ENCODE results near the gene TPCN2. TPM values are rescaled to one million over a fixed set of nuclear protein-coding genes. Genes with fewer than 3 reads are reported as not detected.
"Not testable (repeated sequence)": the region's sequence is repeated elsewhere in the genome, so short reads cannot be mapped to it uniquely, and the experiment has no call there.

Gene TPCN2
- 10 to 100 TPM; 18.7 to 34.5 (median 24.7) TPM for total RNA-seq

DNA sequence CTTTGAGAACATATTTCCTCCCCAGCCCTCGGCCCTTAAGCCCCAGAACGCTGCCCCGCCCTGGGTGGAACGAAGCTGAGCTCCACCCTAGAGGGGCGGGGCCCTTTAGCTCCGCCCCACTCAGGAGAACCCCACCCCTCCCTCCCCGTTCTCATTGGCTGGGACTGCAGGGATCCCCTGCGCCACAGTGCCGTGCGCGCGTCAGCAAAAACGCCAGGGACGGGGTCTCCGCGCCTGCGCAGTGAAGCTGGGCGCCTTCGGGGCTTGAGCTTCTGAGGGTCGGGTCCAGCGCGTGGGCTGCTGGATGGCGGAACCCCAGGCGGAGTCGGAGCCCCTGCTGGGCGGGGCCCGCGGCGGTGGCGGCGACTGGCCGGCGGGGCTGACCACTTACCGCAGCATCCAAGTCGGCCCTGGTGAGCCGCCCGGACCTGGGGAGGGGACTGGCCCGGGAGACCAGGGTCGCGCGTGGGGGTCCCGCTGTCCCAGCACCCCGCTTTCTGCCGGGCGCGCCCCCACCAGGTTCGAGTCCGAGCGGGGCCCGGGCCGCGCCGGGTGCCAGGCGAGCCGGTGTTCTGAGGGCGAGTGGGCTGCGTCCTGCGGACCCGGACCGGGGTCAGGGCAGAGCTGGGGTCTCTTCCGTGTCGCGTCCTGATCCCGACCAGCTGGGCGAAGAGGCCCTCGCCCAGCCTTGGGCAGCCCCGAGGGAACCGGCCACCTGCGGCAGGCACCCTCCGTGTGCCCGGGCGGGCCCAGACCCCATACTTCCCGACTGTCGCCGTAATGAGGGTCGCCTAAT, at the start of gene TPCN2:
TPCN2 (plus strand) TSS at position 239 of the 796 bp plus-strand sequence; CDS start at position 305, 66 bp downstream.
- WGBS = 2% methylated on average over 11 of the region's 76 CpGs
- Histone ChIP-seq H3K27ac (replicated peaks in 1 of 4) (peak within 1 kb of the TSS; percentile 98 to 100 (median 98)), H3K27me3 (no peaks in the 10 kb centered on the region), H3K4me1 (peaks cover 49 to 64% (median 61%) of the 10 kb centered on the region in 4 donors), H3K36me3 (peaks cover 0 to 4% (median under 1%) of the 10 kb centered on the region in 4 donors), H3K4me3 (peak within 1 kb of the TSS; percentile 82 to 99 (median 88)), H3K9me3 (no peaks in the 10 kb centered on the region)
- peak; percentile 97 for DNase-seq (ENCODE audit: extremely low spot score)
- intact Hi-C loops (cut with DNase I) = loop anchor here (2.0 kb wide), 1 partner anchor 36 kb away; the partner anchor contains the start of gene MRGPRF
- no peak for TF ChIP-seq EP300 (IDR thresholded peaks at IDR 0.05)
- peak; percentile 79 for TF ChIP-seq POLR2A (IDR thresholded peaks at IDR 0.05; ENCODE audit: low read depth)
- TF ChIP-seq, protein P1, sequence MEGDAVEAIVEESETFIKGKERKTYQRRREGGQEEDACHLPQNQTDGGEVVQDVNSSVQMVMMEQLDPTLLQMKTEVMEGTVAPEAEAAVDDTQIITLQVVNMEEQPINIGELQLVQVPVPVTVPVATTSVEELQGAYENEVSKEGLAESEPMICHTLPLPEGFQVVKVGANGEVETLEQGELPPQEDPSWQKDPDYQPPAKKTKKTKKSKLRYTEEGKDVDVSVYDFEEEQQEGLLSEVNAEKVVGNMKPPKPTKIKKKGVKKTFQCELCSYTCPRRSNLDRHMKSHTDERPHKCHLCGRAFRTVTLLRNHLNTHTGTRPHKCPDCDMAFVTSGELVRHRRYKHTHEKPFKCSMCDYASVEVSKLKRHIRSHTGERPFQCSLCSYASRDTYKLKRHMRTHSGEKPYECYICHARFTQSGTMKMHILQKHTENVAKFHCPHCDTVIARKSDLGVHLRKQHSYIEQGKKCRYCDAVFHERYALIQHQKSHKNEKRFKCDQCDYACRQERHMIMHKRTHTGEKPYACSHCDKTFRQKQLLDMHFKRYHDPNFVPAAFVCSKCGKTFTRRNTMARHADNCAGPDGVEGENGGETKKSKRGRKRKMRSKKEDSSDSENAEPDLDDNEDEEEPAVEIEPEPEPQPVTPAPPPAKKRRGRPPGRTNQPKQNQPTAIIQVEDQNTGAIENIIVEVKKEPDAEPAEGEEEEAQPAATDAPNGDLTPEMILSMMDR (IDR thresholded peaks at IDR 0.05) = no peak
- peak; percentile 99 for TF ChIP-seq POLR2AphosphoS5 (IDR thresholded peaks at IDR 0.05)

DNA sequence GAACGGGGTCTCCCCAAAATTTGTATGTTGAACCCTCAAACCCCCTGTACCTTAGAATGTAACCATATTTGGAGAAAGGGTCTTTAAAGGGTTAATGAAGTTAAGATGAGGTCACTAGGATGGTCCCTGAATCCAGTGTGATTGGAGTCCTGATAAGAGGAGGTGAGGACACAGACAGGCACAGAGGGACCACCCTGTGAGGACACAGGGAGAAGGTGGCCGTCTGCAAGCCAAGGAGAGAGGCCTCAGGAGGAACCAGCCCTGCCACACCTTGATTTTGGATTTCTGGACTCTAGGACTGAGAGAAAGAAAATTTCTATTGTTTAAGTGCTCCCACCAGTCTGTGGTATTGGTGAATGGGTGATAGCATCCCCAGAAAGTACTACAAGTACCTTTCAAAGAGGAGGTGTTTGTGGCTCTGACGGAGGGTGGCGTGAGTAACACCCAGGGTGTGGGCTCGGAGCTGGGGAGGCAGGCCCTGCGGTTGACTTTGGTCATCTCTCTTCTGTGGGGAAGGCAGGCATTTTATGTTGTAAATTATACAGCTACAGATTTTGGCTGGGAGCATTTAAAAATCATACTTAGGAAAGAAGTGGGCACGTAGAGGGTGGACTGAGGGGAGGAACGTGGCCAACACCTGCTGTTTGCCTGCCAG, 49.5 kb upstream of the TPCN2 start:
- peaks cover 38 to 71% (median 69%) of the 10 kb centered on the region in 4 donors for H3K4me1 ChIP-seq
- no peaks in the 10 kb centered on the region for H3K27me3 ChIP-seq
- intact Hi-C loops (cut with DNase I) = loop anchor here (5.0 kb wide), 1 partner anchor 37 kb away; no protein-coding TSS in a partner anchor
- WGBS = 70% methylated on average over 8 of the region's 8 CpGs
- TF ChIP-seq, protein P1 (IDR thresholded peaks at IDR 0.05) = no peak
- peak in 1 of 2 donors; percentile 41 for TF ChIP-seq POLR2AphosphoS5 (IDR thresholded peaks at IDR 0.05)
- no peak for DNase-seq (ENCODE audit: extremely low spot score)
- H3K36me3 ChIP-seq = peaks cover 0 to 14% (median 10%) of the 10 kb centered on the region in 4 donors
- no peak overlapping the region for H3K4me3 ChIP-seq
- H3K9me3 ChIP-seq = no peaks in the 10 kb centered on the region
- peak overlapping the region; percentile 95 to 99 (median 97) for H3K27ac ChIP-seq (replicated peaks in 1 of 4)

DNA sequence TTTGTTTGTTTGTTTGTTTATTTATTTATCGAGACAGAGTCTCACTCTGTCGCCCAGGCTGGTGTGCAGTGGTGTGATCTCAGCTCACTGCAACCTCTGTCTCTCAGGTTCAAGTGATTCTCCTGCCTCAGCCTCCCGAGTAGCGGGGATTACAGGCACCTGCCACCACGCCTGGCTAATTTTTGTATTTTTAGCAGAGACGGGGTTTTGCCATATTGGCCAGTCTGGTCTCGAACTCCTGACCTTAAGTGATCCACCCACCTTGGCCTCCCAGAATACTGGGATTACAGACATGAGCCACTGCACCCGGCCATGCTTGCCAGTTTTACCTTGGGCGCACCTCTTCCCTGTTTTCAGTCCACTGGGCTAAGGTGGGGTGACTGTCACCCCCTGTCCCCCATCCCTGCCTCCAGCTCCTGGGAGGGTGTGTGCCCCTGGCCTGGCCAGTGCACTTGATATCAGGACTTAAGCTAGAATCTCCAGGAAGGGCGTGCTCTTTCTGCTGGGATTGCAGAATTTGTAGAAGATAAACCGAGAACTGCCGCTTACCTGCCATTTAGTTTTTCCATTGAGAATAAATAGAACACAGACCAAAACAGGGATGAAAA, 48.9 kb upstream of the TPCN2 start:
- not testable (repeated sequence) for H3K4me3 ChIP-seq; H3K27me3 ChIP-seq; DNase-seq (ENCODE audit: extremely low spot score); H3K9me3 ChIP-seq
- WGBS = 80% methylated on average over 12 of the region's 12 CpGs
- H3K36me3 ChIP-seq = peaks cover 0 to 20% (median 14%) of the 10 kb centered on the region in 4 donors
- peak overlapping the region; percentile 95 to 99 (median 97) for H3K27ac ChIP-seq (replicated peaks in 1 of 4)
- intact Hi-C loops (cut with DNase I) = loop anchor here (5.0 kb wide), 2 partner anchors 38 to 53 kb away; no protein-coding TSS in a partner anchor
- peaks cover 41 to 77% (median 75%) of the 10 kb centered on the region in 4 donors for H3K4me1 ChIP-seq

DNA sequence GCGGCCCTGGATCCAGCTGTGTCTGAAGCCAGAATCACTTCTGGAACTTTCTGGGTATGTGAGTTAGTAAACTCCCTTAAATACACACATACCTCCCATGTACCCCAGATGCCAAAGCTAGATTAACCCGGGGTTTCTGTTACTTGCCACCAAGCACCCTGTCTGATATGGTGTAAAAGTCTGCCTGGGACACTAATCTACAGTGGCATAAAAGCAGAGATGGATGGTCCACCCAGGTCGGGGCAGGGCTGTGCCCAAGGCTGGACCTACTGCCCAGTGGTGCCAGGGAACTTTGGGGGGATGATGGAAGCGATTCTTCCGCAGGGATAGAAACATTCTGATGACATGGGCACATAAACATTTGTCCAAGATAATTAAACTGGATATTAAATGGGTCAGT, 48.3 kb upstream of the TPCN2 start:
- 38% methylated on average over 5 of the region's 5 CpGs for WGBS
- intact Hi-C loops (cut with DNase I) = loop anchor here (5.0 kb wide), 1 partner anchor 53 kb away; no protein-coding TSS in a partner anchor
- H3K4me1 ChIP-seq = peaks cover 41 to 83% (median 81%) of the 10 kb centered on the region in 4 donors

More for the DNA sequence above, 48.3 kb upstream of the TPCN2 start:
- DNase-seq (ENCODE audit: extremely low spot score) = no peak
- Histone ChIP-seq H3K27ac (replicated peaks in 1 of 4) (peak overlapping the region; percentile 95 to 99 (median 97)), H3K36me3 (peaks cover under 1 to 25% (median 19%) of the 10 kb centered on the region in 4 donors), H3K9me3 (no peaks in the 10 kb centered on the region), H3K27me3 (no peaks in the 10 kb centered on the region), H3K4me3 (peak overlapping the region in 1 of 4 donors; percentile 14)
- TF ChIP-seq POLR2AphosphoS5 (IDR thresholded peaks at IDR 0.05) (no peak), EP300 (IDR thresholded peaks at IDR 0.05) (no peak), POLR2A (IDR thresholded peaks at IDR 0.05; ENCODE audit: low read depth) (no peak)
- TF ChIP-seq, protein P1 (IDR thresholded peaks at IDR 0.05) = no peak

Data from esophagus muscularis mucosa (tissue), 4 donors.